ENCODE results near the gene SRGAP2C. TPM values are rescaled to one million over a fixed set of nuclear protein-coding genes. Genes with fewer than 3 reads are reported as not detected.
"Not testable (repeated sequence)": the region's sequence is repeated elsewhere in the genome, so short reads cannot be mapped to it uniquely, and the experiment has no call there.

SRGAP2C gene
- total RNA-seq, 1 donor from 2014 or later, result 26.8 TPM

GRCh38 chr1:121386319-121386948 lies 201.7 kb downstream of the SRGAP2C start:
- not testable (repeated sequence) for DNase-seq (ENCODE audit: extremely low spot score, unreplicated experiment); H3K27me3 Mint-ChIP-seq; H3K4me1 Mint-ChIP-seq (ENCODE audit: unreplicated experiment); H3K27ac Mint-ChIP-seq; H3K36me3 Mint-ChIP-seq; H3K9me3 Mint-ChIP-seq; H3K4me3 Mint-ChIP-seq

- H3K4me1 Mint-ChIP-seq (ENCODE audit: unreplicated experiment); H3K9me3 Mint-ChIP-seq; DNase-seq (ENCODE audit: extremely low spot score, unreplicated experiment); H3K4me3 Mint-ChIP-seq; H3K27ac Mint-ChIP-seq; H3K27me3 Mint-ChIP-seq; H3K36me3 Mint-ChIP-seq: not testable (repeated sequence)
Measured at GRCh38 chr1:121389895-121390560, 205.3 kb downstream of the SRGAP2C start.

- not testable (repeated sequence) for H3K4me1 Mint-ChIP-seq (ENCODE audit: unreplicated experiment); H3K9me3 Mint-ChIP-seq; H3K27me3 Mint-ChIP-seq; H3K4me3 Mint-ChIP-seq; DNase-seq (ENCODE audit: extremely low spot score, unreplicated experiment); H3K27ac Mint-ChIP-seq; H3K36me3 Mint-ChIP-seq
Measured at GRCh38 chr1:121392130-121392529, 207.4 kb downstream of the SRGAP2C start.

GRCh38 chr1:121395718-121396201 lies 211.0 kb downstream of the SRGAP2C start:
- not testable (repeated sequence) for H3K4me1 Mint-ChIP-seq (ENCODE audit: unreplicated experiment); DNase-seq (ENCODE audit: extremely low spot score, unreplicated experiment); H3K27ac Mint-ChIP-seq; H3K9me3 Mint-ChIP-seq
- Mint-ChIP-seq H3K36me3 (peaks cover 10% of the 10 kb centered on the region), H3K27me3 (peaks cover 16% of the 10 kb centered on the region), H3K4me3 (peak overlapping the region; percentile 85)

GRCh38 chr1:121396335-121397081 lies 211.7 kb downstream of the SRGAP2C start:
- not testable (repeated sequence) for H3K27ac Mint-ChIP-seq; H3K4me1 Mint-ChIP-seq (ENCODE audit: unreplicated experiment)
- peaks cover 14% of the 10 kb centered on the region for H3K36me3 Mint-ChIP-seq

GRCh38 chr1:121397101-121397500 lies 212.3 kb downstream of the SRGAP2C start:
- H3K4me3 Mint-ChIP-seq, result peak overlapping the region; percentile 89
- peaks cover 18% of the 10 kb centered on the region for H3K27me3 Mint-ChIP-seq
- H3K27ac Mint-ChIP-seq; H3K4me1 Mint-ChIP-seq (ENCODE audit: unreplicated experiment); DNase-seq (ENCODE audit: extremely low spot score, unreplicated experiment): not testable (repeated sequence)
- peaks cover 14% of the 10 kb centered on the region for H3K36me3 Mint-ChIP-seq
- H3K9me3 Mint-ChIP-seq, result peaks cover 10% of the 10 kb centered on the region

More at GRCh38 chr1:121396335-121397081, 211.7 kb downstream of the SRGAP2C start:
- H3K4me3 Mint-ChIP-seq, result peak overlapping the region; percentile 89
- H3K27me3 Mint-ChIP-seq, result peaks cover 18% of the 10 kb centered on the region
- peak; percentile 69 for DNase-seq (ENCODE audit: extremely low spot score, unreplicated experiment)
- peaks cover 10% of the 10 kb centered on the region for H3K9me3 Mint-ChIP-seq

- Mint-ChIP-seq H3K9me3 (peaks cover 10% of the 10 kb centered on the region), H3K27me3 (peaks cover 18% of the 10 kb centered on the region), H3K36me3 (peaks cover 14% of the 10 kb centered on the region)
- not testable (repeated sequence) for H3K4me1 Mint-ChIP-seq (ENCODE audit: unreplicated experiment); H3K4me3 Mint-ChIP-seq; DNase-seq (ENCODE audit: extremely low spot score, unreplicated experiment); H3K27ac Mint-ChIP-seq
Measured at GRCh38 chr1:121399193-121399592, 214.4 kb downstream of the SRGAP2C start.

- Mint-ChIP-seq H3K27ac (peak overlapping the region; percentile 16), H3K4me3 (peak overlapping the region; percentile 81), H3K36me3 (peaks cover 14% of the 10 kb centered on the region), H3K27me3 (peaks cover 18% of the 10 kb centered on the region), H3K9me3 (peaks cover 10% of the 10 kb centered on the region)
- not testable (repeated sequence) for DNase-seq (ENCODE audit: extremely low spot score, unreplicated experiment); H3K4me1 Mint-ChIP-seq (ENCODE audit: unreplicated experiment)
Measured at GRCh38 chr1:121400108-121400507, 215.3 kb downstream of the SRGAP2C start.

- H3K27ac Mint-ChIP-seq, result peak overlapping the region; percentile 16
- peak overlapping the region; percentile 81 for H3K4me3 Mint-ChIP-seq
Measured at GRCh38 chr1:121400541-121401310, 216.0 kb downstream of the SRGAP2C start.

GRCh38 chr1:121401375-121401955 lies 216.7 kb downstream of the SRGAP2C start:
- H3K4me1 Mint-ChIP-seq (ENCODE audit: unreplicated experiment); DNase-seq (ENCODE audit: extremely low spot score, unreplicated experiment): not testable (repeated sequence)
- Mint-ChIP-seq H3K9me3 (peaks cover 10% of the 10 kb centered on the region), H3K4me3 (peak overlapping the region; percentile 81), H3K27ac (peak overlapping the region; percentile 5), H3K27me3 (peaks cover 15% of the 10 kb centered on the region), H3K36me3 (peaks cover 14% of the 10 kb centered on the region)

More at GRCh38 chr1:121400541-121401310, 216.0 kb downstream of the SRGAP2C start:
- H3K4me1 Mint-ChIP-seq (ENCODE audit: unreplicated experiment); DNase-seq (ENCODE audit: extremely low spot score, unreplicated experiment): not testable (repeated sequence)
- H3K9me3 Mint-ChIP-seq, result peaks cover 10% of the 10 kb centered on the region
- peaks cover 14% of the 10 kb centered on the region for H3K36me3 Mint-ChIP-seq
- H3K27me3 Mint-ChIP-seq, result peaks cover 15% of the 10 kb centered on the region

- H3K4me3 Mint-ChIP-seq; H3K4me1 Mint-ChIP-seq (ENCODE audit: unreplicated experiment); DNase-seq (ENCODE audit: extremely low spot score, unreplicated experiment); H3K27ac Mint-ChIP-seq: not testable (repeated sequence)
- H3K9me3 Mint-ChIP-seq, result peaks cover 10% of the 10 kb centered on the region
- H3K27me3 Mint-ChIP-seq, result peaks cover 11% of the 10 kb centered on the region
- H3K36me3 Mint-ChIP-seq, result peaks cover 14% of the 10 kb centered on the region
Measured at GRCh38 chr1:121403254-121403653, 218.5 kb downstream of the SRGAP2C start.
